Mucosa of descending colon (tissue), 3 donors: Measurements from ENCODE around the gene SNTA1. TPM values are rescaled to one million over a fixed set of nuclear protein-coding genes. Genes with fewer than 3 reads are reported as not detected.
A peak's percentile ranks its signal among the peaks of the same experiment; 100 is the strongest.
"Not testable (repeated sequence)": the region's sequence is repeated elsewhere in the genome, so short reads cannot be mapped to it uniquely, and the experiment has no call there.

Experiments
- ATAC-seq: fragments of 200-7000 bp; cut with Tn5 transposase; one replicate; pipeline ENCODE4 v1.9.1; 2020; ENCODE audit warnings: mild to moderate bottlenecking, moderate library complexity
- DNase-seq, 3 donors: peaks; one replicate each; pipeline ENCODE4 v3.0.0-alpha.2; 2020
- H3K36me3 ChIP-seq: fragments of 200-600 bp; one replicate; pipeline ENCODE4 v1.8.0; 2021; ENCODE audit warnings: low read depth, mild to moderate bottlenecking
- H3K4me1 ChIP-seq: fragments of 200-600 bp; one replicate; pipeline ENCODE4 v1.8.0; 2021; ENCODE audit warnings: low read depth, mild to moderate bottlenecking
- H3K4me3 ChIP-seq: fragments of 200-600 bp; one replicate; pipeline ENCODE4 v1.8.0; 2021; ENCODE audit warnings: mild to moderate bottlenecking
- H3K9me3 ChIP-seq: fragments of 200-600 bp; one replicate; pipeline ENCODE4 v1.8.0; 2021; ENCODE audit warnings: mild to moderate bottlenecking
- intact Hi-C, 2 donors: fragments of 100-400 bp; cut with DNase I in 1 of 2; cut with micrococcal nuclease in 1 of 2; formaldehyde crosslinking; loops; one replicate each; pipeline versions ENCODE4 v1.11.0 to v1.11.1; 2022; cut with DNase I, micrococcal nuclease
- long read RNA-seq, 2 donors: library from polyadenylated mRNA; unstranded; transcript quantifications; one replicate each; pipeline ENCODE4 v2.0.0, GENCODE V29; 2019 to 2021
- total RNA-seq, 3 donors: library from RNA; stranded (reverse); fragmentation: NEBNext Ultra II Directional in 2 of 3; extraction: Animal tissue kit (Norgen Biotek cat#: 25700) in 2 of 3; gene quantifications; one replicate each; pipeline versions ENCODE4 v1.2.1 to v1.2.4, GENCODE V29; 2021 to 2023
- TF ChIP-seq, protein P1 (sequence below): fragments of 200-600 bp; IDR thresholded peaks from one replicate; pipeline ENCODE4 v1.8.0; 2022; ENCODE audit warnings: antibody characterized with exemption, mild to moderate bottlenecking
- donor health status: DM: no; HTN: no; CAD: no; lungs with moderate emphysema.
- donor health status: DM: no; HTN: no; CAD: no.
- donor health status: DM: no; HTN: yes; CAD: no.

The SNTA1 gene
- 10 to 100 TPM in 1 of 3 donors, 1 to 10 TPM in 2; 2.3 to 17.2 (median 5.0) TPM for total RNA-seq
- long read RNA-seq, donor 1, transcript SNTA1-201 (8 exons, 2,342 nt): major isoform, 57 of 73 reads
- long read RNA-seq, donor 1, partial matches to known transcripts: 11 of 73 reads
- long read RNA-seq, donor 1, other reads (novel, unspliced or antisense): 5 of 73 reads
- long read RNA-seq, donor 2, partial matches to known transcripts: 0 of 1 reads
- long read RNA-seq, donor 2, other reads (novel, unspliced or antisense): 0 of 1 reads

DNA sequence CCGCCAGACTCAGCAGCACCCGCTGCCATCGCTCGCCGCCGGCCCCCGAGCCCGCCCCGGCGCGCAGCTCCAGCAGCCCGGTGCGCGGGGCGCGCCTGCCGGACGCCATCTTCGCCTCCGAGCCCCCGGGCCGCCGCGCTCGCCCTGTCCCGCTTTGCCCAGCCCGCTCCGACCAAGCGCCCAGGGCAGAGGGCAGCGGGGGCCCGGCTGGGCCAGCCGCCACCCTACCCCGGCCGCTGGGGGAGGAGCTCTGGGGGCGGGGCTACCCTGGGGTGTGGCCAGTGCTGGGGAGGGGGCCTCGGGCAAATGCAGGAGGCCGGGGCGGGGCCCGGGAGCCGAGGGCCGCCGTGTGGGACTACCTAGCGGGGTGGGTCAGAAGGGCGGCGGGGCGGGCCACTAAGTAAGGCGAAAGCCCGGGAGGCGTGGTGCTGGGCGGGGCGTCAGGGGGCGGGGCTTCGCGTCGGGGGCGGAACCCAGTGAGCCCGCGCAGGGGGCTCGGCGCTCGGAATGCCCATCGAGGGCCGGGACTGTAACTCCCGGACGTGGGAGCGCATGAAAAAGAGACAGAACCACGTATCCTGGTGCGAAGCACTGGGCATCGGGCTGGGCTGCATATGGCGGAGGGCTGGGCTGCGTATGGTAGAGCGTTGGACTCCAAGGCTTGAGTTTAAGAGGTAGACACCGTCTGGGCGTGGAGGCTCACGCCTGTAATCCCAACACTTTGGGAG lies at the start of gene SNTA1:
Gene SNTA1, minus strand, starts transcription at position 252 of the 728 bp plus-strand sequence. Its CDS starts 143 bp downstream, at position 109.
- DNase-seq (peak; percentile 96 to 97 (median 97)), ATAC-seq (peak; percentile 94)
- peak within 1 kb of the TSS; percentile 46 for H3K4me3 ChIP-seq
- TF ChIP-seq, protein P1, sequence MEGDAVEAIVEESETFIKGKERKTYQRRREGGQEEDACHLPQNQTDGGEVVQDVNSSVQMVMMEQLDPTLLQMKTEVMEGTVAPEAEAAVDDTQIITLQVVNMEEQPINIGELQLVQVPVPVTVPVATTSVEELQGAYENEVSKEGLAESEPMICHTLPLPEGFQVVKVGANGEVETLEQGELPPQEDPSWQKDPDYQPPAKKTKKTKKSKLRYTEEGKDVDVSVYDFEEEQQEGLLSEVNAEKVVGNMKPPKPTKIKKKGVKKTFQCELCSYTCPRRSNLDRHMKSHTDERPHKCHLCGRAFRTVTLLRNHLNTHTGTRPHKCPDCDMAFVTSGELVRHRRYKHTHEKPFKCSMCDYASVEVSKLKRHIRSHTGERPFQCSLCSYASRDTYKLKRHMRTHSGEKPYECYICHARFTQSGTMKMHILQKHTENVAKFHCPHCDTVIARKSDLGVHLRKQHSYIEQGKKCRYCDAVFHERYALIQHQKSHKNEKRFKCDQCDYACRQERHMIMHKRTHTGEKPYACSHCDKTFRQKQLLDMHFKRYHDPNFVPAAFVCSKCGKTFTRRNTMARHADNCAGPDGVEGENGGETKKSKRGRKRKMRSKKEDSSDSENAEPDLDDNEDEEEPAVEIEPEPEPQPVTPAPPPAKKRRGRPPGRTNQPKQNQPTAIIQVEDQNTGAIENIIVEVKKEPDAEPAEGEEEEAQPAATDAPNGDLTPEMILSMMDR: no peak
- intact Hi-C loops: no loop called here
- H3K36me3 ChIP-seq: no peaks in the 10 kb centered on the region
- H3K9me3 ChIP-seq: no peaks in the 10 kb centered on the region
- peaks cover 5% of the 10 kb centered on the region for H3K4me1 ChIP-seq

DNA sequence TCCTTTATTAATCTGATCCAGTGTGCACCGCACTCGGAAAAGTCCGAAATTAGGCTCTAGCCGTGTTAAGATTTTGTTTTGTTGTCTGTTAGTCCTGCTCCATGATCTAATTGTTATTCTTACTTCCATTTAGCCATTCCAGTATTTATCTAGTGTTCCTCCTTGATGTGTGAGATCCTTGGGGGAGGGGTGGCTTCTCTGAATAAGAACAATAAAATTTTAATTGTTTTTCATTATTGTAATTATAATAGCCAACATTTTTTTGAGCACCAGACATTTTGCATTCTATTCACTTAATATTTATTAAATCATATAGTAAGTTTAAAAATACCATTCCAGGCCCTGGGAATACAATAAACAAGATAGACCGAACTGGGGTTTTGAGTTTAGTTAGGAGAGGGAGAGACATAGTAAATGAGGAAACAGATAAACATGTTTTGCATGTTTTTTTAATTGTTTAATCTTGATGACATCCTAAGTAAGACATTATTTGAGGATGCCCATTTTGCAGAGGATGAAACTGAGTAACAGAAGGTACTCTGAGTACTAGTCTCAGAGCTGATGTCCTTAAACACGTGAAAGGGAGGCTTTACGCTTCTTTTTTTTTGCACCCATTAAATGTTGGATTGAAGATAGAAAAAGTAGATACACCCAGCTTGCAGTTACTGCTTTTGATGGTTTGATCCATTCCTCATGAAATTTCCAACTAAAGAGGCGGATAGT lies 47.5 kb upstream of the SNTA1 start:
- no peaks in the 10 kb centered on the region for H3K36me3 ChIP-seq
- peaks cover 21% of the 10 kb centered on the region for H3K4me1 ChIP-seq
- DNase-seq: peak in 1 of 3 donors; percentile 52
- TF ChIP-seq, protein P1: no peak
- no peak for ATAC-seq
- intact Hi-C loops: no loop called here
- no peaks in the 10 kb centered on the region for H3K9me3 ChIP-seq
- H3K4me3 ChIP-seq: peak overlapping the region; percentile 90

DNA sequence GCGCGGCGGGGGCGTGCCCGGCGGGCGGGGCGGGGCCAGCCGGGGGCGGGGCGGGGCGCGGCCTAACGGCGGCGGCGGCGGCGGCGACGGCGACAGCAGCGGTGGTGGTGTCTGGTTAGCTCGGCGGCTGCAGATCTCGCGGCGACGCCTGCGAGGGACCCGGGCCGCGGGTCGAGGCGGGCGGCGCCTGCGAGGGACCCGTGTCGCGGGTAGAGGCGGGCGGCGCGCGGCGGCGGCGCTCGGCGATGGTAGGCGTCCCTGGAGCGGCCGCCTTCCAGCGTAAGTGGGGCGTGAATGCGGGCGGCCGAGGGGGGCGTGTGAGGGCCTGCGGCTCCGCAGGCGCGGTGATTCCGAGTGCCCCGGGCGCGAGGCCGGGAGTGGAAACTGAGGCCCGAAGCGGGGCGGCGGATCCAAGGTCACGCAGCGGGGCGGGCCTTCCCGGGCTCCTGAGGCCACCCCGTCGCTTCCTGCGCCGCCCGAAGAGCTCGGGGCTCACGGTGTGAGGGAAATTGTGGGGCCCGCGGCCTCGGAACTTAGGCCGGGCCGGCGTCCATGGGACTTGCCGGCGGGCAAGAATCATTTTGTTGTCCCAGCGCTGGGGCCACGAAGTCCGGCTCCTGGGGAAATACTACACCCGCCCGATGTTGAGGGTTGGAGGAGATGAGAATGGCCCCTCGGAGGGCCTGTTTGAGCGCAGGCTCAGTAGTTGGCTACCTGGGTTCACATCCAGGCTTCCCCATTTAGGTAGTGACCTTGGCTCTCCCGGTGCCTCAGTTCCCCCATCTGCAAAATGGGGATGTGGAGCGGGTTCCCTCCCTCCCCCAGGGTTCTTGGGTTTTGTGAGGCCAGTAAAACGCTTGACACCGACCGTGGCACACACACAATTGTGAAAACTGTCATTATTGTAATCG lies 46.7 kb upstream of the SNTA1 start, which contains the start of gene CBFA2T2:
Gene CBFA2T2, plus strand, starts transcription at position 74 of the 911 bp plus-strand sequence. Its CDS starts 172 bp downstream, at position 246.
- no peaks in the 10 kb centered on the region for H3K36me3 ChIP-seq
- TF ChIP-seq, protein P1: no peak
- H3K4me1 ChIP-seq: peaks cover 17% of the 10 kb centered on the region
- H3K9me3 ChIP-seq: no peaks in the 10 kb centered on the region
- H3K4me3 ChIP-seq: peak within 1 kb of the TSS; percentile 90
- peak; percentile 68 to 84 (median 82) for DNase-seq
- intact Hi-C loops: no loop called here
- peak; percentile 59 for ATAC-seq

DNA sequence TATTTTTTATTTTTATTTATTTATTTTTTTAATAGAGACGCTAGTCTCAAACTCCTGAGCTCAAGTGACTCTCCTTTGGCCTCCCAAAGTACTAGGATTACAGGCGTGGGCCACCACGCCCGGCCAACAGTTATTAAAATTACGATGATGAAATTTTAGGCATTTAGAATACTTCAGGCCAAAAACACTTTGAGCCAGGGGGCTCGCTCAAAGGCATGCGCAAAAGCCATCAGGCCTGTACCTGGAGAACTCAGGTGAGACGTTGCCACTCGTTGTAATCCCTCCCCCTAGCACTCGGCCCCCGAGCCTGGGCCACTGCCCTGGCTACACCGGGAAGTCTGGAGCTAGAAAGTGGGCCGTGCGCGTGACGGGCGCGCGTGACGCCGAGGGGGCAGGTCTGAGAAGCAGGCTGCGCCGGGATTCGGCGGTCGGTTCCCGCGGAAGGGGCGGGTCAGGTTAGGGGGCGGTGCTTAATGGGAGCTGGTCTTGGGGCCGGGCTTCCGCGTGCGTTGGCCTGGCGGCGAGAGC lies 46.0 kb upstream of the SNTA1 start:
- Histone ChIP-seq H3K4me1 (peaks cover 17% of the 10 kb centered on the region), H3K9me3 (no peaks in the 10 kb centered on the region), H3K4me3 (no peak overlapping the region), H3K36me3 (no peaks in the 10 kb centered on the region)
- ATAC-seq: peak; percentile 95
- peak; percentile 99 to 100 (median 100) for DNase-seq
- TF ChIP-seq, protein P1: no peak
- intact Hi-C loops: no loop called here

DNA sequence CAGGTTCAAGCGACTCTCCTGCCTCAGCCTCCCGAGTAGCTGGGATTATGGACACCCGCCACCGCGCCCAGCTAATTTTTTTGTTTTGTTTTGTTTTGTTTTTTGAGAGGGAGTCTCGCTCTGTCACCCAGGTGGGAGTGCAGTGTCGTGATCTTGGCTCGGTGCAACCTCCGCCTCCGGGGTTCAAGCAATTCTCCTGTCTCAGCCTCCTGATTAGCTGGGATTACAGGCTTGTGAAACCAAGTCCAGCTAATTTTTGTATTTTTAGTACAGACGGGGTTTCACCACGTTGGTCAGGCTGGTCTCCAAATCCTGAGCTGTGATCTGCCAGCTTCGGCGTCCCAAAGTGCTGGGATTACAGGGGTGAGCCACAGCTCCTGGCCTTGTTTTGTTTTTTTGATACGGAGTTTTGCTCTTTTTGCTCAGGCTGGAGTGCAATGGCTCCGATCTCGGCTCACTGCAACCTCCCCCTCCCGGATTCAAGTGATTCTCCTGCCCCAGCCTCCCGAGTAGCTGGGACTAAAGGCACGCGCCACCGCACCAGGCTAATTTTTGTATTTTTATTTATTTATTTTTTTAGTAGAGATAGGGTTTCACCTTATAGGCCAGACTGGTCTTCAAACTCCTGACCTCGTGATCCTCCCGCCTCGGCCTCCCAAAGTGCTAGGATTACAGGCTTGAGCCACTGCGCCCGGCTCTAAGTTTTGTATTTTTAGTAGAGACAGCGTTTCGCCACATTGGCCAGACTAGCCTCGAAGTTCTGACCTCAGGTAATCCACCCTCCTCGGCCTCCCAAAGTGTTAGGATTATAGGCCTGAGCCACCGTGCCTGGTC lies 45.3 kb upstream of the SNTA1 start:
- peaks cover 17% of the 10 kb centered on the region for H3K4me1 ChIP-seq
- ATAC-seq, H3K9me3 ChIP-seq, intact Hi-C loops, H3K4me3 ChIP-seq, H3K36me3 ChIP-seq: not testable (repeated sequence)
- DNase-seq: peak in 1 of 3 donors; percentile 28
